GM13976 (cell line): Measurements from ENCODE around the gene MUCL3.

Experiments used
- DNase-seq: peaks from one replicate; pipeline ENCODE4 v3.0.0; 2012; ENCODE audit warnings: low spot score
- in situ Hi-C: fragments of 300-500 bp; cut with MboI; formaldehyde crosslinking; loops from one replicate; pipeline ENCODE4 v1.12.0; 2022; ENCODE audit warnings: low sequenced_read_pairs, mixed read lengths, inconsistent platforms; ENCODE audit not compliant: unreplicated experiment
- TF ChIP-seq, protein P1 (sequence below): IDR thresholded peaks from 2 replicates; pipeline ENCODE4 v1.5.1; 2012; ENCODE audit warnings: borderline replicate concordance, mild to moderate bottlenecking; ENCODE audit not compliant: insufficient read depth; ENCODE audit errors: extremely low read depth, missing control alignments, control extremely low read depth

MUCL3 gene

GRCh38 chr6:30912746-30913520, 27.8 kb upstream of the MUCL3 start:
- in situ Hi-C loops, result no loop called here
- TF ChIP-seq, protein P1, sequence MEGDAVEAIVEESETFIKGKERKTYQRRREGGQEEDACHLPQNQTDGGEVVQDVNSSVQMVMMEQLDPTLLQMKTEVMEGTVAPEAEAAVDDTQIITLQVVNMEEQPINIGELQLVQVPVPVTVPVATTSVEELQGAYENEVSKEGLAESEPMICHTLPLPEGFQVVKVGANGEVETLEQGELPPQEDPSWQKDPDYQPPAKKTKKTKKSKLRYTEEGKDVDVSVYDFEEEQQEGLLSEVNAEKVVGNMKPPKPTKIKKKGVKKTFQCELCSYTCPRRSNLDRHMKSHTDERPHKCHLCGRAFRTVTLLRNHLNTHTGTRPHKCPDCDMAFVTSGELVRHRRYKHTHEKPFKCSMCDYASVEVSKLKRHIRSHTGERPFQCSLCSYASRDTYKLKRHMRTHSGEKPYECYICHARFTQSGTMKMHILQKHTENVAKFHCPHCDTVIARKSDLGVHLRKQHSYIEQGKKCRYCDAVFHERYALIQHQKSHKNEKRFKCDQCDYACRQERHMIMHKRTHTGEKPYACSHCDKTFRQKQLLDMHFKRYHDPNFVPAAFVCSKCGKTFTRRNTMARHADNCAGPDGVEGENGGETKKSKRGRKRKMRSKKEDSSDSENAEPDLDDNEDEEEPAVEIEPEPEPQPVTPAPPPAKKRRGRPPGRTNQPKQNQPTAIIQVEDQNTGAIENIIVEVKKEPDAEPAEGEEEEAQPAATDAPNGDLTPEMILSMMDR, result no peak
- DNase-seq, result no peak

DNA sequence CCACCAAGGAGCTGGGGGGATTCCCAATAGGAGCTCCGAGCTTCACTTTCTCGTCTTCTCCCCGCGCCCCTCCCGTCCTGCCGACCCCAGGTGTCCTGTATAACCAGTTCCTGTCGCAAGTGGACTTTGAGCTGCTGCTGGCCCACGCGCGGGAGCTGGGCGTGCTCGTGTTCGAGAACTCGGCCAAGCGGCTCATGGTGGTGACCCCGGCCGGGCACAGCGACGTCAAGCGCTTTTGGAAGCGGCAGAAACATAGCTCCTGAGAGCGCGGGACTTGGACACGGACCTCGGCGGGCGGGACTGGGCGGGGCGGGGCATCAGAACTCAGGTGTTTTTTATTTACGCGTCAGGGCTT, 27.1 kb upstream of the MUCL3 start:
- TF ChIP-seq, protein P1, result no peak
- in situ Hi-C loops, result no loop called here
- no peak for DNase-seq

DNA sequence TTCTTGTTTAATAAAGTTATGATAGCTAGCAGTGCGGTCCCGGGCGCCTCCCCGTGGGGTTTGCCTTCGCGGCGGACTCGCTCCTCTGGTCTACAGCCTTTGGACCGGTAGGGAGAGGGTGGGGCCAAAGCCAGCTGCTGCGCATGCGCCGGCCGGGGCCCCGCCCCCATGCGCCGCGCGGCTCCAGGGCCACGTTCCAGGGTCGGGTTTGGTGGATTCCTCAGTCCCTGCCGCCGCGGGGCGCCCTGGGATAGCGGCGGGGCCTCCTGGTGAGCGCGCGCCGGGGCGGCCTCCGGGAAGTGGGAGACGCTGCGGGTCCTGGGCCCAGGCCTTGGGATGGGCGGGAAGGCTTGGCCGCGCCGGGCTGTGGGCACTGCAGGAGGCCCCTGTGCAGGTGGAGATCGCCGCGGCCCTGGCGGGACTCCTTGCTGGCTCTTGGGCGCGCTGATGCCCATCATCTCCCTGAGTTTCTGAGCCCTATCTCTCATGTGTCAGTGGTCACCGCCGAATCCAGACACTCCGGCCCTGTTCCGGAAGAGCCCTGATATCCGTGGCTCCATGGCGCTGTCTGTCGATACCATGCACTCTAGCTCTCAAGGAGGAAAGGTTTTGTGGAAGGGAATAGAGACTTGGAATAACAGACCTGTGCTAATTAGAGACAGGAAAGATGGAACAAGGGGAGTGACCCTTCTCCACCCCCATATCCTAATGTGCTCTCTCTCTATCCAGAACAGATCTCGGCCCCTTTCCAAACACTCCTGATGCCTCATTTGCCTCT, 26.5 kb upstream of the MUCL3 start, which contains the start of gene VARS2:
Gene VARS2, plus strand, starts transcription at position 163 of the 778 bp plus-strand sequence. Its CDS starts 599 bp downstream, at position 762.
- TF ChIP-seq, protein P1, result no peak
- in situ Hi-C loops, result no loop called here
- peak; percentile 99 for DNase-seq

DNA sequence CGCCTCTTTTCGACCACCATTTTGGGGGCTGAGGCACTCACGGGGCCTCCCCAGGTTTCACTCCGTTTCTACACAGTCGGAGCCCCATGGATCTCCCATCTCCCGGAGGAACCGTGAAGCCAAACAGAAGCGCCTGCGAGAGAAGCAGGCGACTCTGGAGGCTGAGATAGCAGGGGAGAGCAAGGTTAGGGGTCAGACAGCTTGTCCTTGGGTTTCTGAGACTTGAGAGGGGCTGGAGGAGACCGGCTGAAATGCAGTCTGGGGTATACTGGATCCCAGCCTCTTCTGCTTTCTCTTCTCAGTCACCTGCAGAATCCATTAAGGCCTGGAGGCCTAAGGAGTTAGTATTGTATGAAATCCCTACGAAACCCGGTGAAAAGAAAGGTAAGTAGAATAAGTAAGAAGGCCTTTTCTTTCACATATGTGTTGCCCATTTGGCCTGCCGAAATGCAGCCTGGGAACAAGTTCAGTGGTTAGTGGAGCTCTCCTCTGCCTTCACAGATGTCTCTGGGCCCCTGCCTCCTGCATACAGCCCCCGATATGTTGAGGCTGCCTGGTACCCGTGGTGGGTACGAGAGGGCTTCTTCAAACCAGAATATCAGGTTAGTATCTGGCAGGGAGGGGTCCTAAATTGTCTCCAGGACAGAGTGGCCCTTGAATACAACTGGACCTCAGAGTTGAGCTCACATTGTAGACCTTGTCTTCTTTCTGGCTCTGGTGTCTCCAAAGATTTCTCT, 25.8 kb upstream of the MUCL3 start:
- TF ChIP-seq, protein P1, result no peak
- in situ Hi-C loops, result loop anchor here (5.0 kb wide), 1 partner anchor 162 kb away; no protein-coding TSS in a partner anchor

DNA sequence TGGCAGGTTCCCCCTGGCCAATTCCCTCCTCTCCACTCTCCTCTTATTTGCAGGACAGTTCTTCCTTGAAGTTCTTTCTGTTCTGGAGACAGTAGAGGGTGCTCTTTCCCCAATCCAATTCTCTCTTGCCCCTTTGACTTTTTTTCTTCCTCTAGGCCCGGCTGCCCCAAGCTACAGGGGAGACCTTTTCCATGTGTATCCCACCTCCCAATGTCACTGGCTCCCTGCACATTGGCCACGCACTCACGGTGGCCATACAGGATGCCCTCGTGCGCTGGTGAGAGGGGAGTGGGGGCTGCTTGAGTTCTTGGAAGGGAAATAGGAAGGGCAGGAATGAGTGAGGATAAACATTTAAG, 25.2 kb upstream of the MUCL3 start:
- DNase-seq, result peak; percentile 87
- in situ Hi-C loops, result loop anchor here (5.0 kb wide), 1 partner anchor 162 kb away; no protein-coding TSS in a partner anchor
- TF ChIP-seq, protein P1, result peak; percentile 45

More for the DNA sequence above, 25.8 kb upstream of the MUCL3 start:
- DNase-seq, result no peak

GRCh38 chr6:30917041-30917440, 23.7 kb upstream of the MUCL3 start:
- no peak for DNase-seq
- in situ Hi-C loops, result loop anchor here (5.0 kb wide), 1 partner anchor 160 kb away; no protein-coding TSS in a partner anchor
- TF ChIP-seq, protein P1, result no peak
